Endometrial microvascular endothelial cells (primary cell): Measurements from ENCODE around the gene TLR4. TPM values are rescaled to one million over a fixed set of nuclear protein-coding genes. Genes with fewer than 3 reads are reported as not detected.

Experiments used
- in situ Hi-C: cut with HindIII; loops from 2 replicates; pipeline ENCODE4 v1.10.0; 2017; ENCODE audit warnings: low sequenced_read_pairs, low pct_unique_long_range_greater_than_20kb; ENCODE audit errors: inconsistent ontology term
- total RNA-seq: library from RNA; depleted of rRNA; stranded (reverse); fragments of >200 nt; gene quantifications from one replicate; pipeline ENCODE4 v1.2.3, GENCODE V29; 2015; ENCODE audit errors: inconsistent ontology term

Gene TLR4
- total RNA-seq, 1 donor from 2014 or later: 55.4 TPM

DNA sequence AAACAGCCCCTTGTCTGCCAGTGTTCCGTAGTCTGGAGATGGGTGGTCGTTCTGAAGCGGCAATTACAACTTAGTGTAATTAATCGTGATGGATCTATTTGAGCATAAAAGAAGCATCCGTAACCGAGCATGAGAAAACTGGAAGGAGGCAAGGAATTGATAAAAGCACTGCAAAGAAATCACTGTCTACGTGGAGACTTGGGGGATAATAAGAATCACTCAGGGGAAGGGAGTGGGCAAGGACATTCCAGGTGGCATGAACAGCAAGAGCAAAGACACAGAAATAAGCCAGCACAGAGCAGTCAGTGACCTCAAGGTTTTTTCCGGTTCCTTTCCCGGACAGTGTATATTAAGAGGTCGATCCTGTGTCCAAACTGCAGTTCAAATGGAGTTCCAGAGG, 35.0 kb downstream of the TLR4 start:
- in situ Hi-C loops: no loop called here

DNA sequence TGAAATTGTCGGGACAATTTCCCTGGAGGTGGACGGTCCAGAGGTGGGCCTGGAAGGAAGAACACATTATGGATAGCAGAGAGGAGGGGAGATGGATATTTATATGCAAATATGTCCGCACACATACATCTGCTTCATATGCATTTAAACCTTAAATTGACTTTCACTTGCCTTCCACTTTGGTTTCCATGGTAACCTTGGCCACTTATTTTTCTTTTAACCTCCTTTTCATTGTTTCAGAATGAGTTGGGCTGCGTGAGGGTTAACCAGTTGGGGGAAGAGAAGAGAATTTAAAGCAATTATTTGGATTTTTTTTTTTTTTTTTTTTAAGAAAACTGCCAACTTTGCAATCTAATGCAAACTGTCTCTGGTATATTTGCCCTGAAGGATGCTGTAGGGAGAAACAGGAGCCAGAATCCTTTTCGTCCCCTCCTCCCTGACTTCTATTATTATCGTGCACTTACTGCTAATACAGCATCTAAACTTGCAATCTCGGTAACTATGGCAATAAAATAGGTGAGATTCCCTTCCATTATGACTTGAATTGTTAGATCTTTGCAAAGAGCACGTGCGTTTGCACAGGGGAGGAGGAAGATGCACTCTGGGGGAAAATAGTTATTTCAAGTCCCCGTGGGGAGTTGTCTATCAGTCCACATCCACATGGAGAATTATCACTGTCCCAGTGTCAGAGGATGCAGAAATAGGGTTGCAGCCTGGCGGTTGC, 35.6 kb downstream of the TLR4 start:
- in situ Hi-C loops: no loop called here

DNA sequence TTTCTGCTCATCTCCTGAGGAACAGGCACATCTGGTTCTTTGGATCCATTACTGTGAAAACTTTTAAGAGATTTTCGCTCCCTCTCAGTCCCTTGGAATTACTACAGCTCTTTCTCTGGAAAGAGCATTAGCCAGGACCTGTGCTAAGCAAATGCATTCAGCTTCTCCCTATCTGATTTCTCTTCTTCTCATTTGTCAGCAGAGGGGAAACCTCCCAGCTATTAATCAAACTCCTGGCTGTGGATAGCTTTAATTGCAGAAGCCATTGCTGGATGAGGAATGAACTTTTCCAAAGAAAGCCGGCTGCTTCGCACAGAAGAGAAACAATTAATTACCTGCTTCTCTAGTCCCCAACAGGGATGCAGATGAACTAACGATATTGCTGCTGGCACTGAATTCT, 37.9 kb downstream of the TLR4 start:
- in situ Hi-C loops: no loop called here

DNA sequence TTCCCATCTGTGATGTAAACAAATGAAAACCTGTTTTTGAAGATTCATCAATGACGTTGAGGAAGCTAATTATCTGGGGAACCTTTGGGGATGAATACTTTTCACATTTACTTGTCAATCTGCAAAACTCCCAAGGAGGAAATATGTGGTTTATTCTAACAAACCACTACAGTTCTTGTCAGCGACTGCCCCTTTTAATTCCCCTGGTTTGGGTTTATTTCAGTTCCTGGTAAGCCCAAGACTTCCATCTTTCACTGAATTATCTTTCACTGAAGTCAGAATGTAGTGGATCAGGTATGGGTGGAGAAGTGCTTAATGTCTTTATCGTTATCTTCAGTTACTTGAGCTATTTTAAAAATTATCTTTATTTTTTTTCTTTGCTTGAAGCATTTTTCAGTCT, 40.2 kb downstream of the TLR4 start:
- in situ Hi-C loops: no loop called here

DNA sequence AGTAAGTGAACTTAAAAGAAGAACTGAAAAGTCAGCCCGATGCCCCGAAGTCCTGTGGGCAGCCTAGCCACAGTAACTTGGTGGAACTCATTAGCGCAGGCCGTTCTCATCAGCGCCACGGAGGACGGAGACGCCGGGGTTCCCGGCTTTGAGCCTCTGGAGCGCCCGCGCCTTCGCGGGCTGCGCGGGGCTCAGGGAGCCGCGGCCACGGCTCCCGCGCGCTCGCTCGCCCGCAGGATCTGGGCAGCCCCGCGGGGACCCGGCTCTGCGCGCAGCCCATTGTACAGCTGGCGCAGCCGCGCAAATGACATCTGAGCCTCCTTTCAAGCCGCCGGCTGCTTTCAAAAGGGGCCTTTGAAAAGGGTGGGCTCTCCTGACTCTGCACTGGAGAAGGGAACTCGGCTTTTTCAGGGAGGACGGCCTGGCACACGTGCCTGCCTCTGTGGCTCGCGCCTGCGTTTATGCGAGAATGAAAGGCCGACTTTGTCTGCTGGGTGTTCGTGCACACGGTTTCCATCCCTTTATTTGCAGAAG, 40.7 kb downstream of the TLR4 start:
- in situ Hi-C loops: no loop called here

DNA sequence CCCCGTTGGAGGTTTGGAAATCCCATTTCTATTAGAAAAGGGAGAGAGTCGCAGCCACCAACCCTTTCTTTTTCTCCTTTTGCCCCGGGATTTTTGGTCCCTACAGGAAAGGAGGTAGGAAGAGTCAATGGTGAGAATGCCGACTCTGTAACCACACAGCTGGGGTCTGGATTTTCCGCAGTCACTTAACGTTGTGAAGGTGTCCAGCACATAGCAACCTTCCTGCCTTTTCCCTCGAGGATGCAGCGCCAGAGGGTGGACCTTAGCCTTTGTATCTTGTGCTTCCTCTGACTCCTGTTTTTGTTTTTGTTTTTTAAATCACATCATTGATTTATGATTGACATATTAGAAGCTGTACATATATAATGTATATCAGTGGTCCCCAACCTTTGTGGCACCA, 41.4 kb downstream of the TLR4 start:
- in situ Hi-C loops: no loop called here

DNA sequence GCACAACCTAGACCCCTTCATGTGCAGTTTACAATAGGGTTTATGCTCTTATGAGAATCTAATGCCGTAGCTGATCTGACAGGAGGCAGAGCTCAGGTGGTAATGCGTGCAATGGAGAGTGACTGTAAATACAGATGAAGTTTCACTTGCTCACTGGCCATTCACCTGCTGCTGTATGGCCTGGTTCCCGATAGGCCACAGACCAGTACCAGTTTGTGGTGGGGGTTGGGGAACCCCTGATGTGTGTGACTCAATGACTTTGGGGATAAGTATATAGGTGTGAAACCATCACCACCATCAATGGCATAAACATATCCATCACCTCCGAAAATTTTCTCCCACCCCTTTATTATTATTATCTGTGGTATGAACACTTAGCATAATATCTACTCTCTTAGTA, 42.1 kb downstream of the TLR4 start:
- in situ Hi-C loops: no loop called here

DNA sequence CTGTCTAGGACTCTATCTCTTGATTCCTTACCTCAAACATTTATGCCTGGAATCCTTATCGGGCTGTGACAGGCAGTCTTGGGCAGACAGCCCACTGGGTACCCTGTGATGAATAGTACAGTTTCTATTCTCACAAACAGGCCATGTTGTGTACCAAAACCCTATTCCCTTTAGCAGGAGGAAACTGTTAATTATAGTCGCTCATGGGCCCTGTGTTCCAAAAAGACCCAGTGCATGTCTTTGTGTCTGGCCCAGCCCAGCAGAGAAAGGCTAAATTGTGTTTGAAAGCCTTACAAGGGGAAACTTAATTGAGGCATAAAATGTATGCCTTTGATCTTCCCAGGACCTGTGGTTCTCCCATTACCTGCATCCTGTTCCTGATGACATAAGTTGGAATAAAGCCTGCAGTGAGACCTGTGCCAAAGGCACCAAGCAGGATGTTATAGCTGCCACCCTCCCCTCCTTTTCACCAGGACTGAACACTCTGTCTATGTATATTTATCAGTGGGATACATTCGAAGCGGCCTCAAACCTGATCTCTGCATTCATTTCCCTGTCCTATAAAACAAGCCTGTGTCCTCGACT, 43.3 kb downstream of the TLR4 start:
- in situ Hi-C loops: no loop called here

DNA sequence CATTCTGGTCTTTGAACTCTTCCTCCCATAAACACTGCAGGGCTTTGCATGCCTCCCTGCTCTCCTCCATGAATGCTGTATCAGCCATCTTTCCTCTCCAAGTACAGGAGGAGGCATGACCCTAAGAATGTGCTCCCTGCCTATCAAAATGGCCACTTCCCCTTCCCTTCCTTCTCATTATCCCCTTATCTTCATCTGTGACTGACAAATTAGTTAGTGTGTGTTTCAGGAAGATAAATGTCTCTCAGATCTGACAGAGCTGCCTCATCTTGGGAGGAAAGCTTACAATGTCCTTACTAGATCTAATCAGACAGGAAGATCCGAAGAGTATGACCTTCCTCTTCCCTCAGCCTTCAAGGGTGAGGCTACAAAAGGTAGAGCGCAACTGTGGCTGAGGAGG, 46.2 kb downstream of the TLR4 start:
- in situ Hi-C loops: no loop called here

DNA sequence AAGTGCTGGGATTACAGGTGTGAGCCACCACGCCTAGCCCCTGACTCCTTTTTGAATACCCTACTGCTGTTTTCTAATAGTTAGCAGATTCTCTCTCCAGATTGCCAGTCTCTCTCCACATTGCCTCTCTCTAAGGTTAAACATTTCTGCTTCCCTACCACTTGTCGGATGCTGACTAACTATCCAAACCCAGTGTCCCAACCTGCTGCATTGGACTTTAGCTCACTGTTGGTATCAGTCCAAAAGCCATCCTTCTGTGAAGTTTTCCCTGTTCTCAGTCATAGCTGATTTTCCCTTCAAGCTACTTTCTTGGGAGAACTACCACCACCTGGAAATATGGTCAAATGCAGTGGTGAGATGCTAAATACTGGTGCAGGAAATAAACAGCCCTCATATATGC, 48.7 kb downstream of the TLR4 start:
- in situ Hi-C loops: no loop called here

DNA sequence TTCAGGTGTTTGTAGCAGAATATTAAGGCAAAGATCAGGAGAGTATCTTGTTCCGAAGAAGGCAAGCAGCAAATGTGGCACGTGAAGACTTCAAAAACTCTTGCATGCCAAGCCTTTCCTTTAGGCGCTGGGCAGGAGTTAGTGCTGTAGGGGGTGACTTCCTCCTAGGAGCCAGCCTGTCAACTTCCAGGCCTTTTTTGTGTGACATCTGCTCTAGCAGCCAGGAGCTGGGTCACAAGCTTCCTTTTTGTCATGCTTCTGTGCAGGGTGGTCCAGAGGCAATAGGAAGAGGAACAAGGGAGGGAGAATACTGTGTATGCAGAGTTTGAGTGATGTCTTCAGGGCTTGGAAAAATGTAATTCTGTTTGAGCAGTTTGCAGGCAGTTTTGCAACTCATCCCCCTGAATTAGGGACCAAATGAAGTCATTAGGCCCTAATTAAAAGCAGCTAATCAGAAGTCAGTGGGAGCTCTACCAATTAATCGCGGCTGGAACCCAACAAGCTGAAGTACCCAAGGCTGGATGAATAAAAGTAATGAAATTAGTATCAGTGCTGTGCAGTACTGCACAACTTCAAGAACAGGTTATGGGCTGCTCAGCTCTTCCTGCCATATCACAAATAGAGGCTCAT, 53.5 kb downstream of the TLR4 start:
- in situ Hi-C loops: no loop called here

DNA sequence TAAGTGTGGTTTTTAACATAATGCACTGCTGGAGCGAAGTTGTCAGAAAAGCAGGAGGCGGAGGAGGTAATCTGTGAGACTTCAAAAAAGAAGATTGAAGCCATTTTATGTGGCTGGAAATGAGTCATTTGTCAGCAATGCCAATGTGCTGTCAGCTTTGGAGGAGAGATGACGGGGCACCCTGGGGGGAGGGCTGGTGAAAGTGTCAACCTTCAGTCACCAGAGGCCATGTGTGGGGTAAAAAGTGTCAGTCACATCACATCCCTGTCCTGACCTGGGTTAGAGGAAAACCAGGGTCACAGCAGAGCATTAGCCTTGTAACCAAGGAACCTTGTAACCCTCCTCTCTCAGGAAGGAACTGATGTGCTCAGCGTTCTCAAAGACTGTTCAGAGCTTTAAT, 59.1 kb downstream of the TLR4 start:
- in situ Hi-C loops: no loop called here

DNA sequence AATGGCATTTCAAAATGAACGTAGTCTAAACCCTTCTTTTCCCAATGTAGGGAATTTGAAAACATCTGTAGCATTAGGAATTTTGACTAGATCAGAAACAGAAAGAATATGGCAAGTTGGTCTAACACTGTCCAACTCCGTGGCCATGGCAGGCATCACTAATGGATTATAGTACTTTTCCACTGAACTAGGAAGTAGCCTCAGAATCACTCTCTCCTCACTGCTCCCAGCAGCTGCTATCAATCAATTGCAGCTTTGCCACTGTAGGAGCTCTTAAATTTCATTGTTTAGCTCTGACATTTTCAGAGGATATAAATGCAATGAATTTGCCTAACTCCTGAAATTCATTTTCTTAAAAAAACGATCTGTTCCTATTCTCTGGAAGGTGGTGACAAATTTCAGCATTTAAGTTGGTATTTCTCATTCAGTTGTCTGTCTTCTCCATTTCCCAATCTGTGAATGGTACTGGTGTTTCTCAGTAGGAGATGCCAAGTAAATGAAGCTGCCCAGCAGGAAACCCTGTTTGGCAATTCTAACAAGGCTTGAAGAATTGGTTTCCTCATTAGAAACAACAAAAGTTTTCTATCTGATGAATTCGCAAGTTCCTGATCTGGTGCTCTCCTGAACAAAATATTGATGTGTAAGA, 64.7 kb downstream of the TLR4 start:
- in situ Hi-C loops: no loop called here

DNA sequence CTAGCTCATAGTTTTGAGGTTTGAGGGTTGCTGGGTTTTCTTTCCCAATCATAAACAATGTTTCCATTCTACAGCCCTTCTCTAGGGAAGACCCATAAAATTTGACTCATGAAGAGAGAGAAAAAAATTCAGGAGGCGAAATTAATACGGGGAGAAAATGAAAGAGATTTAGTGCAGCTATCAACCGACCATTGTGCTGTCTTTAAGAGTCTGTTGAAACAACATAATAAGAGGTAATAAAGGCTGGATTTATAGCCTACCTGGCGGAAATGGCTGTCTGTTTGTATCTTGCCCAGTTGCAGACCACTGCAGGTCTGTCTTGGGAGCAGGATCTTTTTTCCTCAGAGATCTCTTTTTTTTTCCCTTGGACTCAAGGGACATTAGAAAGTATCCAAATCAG, 66.9 kb downstream of the TLR4 start:
- in situ Hi-C loops: no loop called here

DNA sequence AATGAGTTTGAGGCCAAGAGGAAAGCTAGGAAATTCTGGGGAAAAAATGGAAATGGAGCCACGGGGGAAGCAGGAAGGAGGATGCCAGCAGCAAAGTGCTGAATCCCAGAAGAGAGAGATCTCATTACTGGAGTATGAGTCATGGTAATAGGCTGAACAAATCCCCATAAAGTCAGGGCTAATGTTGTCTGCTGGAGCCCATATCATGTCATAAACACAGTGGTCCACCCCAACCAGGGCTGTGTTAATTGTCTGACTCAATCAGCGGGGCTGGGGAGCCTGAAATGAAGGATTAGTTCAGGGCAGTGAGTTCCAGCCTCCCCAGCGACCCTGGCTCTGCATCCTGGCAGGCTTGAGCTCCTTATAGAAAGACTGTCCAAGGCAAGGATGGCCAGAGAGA, 68.8 kb downstream of the TLR4 start:
- in situ Hi-C loops: no loop called here
